Spleen (tissue), 11 donors: ENCODE data around the gene ACSF2. TPM values are rescaled to one million over a fixed set of nuclear protein-coding genes. Genes with fewer than 3 reads are reported as not detected.

Experiments used
- DNase-seq: peaks from one replicate; pipeline ENCODE4 v3.0.0-alpha.2; 2020
- H3K27ac ChIP-seq, 8 donors: fragments of 200-600 bp; sonication (generic) in 7 of 8; 1 replicate in 4 of 8; 2 replicates in 4 of 8; pipeline versions ENCODE4 v1.5.0 to v1.8.0; 2016 to 2021; ENCODE audit warnings: inconsistent platforms in 4 of 8, mild to moderate bottlenecking in 4 of 8, moderate library complexity in 1 of 8
- H3K27me3 ChIP-seq, 7 donors: fragments of 200-600 bp; sonication (generic) in 6 of 7; replicated peaks in 1 of 7; 1 replicate in 4 of 7; 2 replicates in 3 of 7; pipeline versions ENCODE4 v1.5.0 to v1.8.0; 2016 to 2021; ENCODE audit warnings: inconsistent platforms in 3 of 7, mild to moderate bottlenecking in 1 of 7
- H3K36me3 ChIP-seq, 6 donors: fragments of 200-600 bp; sonication (generic) in 5 of 6; 1 replicate in 4 of 6; 2 replicates in 2 of 6; pipeline versions ENCODE4 v1.5.0 to v1.8.0; 2016 to 2021; ENCODE audit warnings: inconsistent platforms in 2 of 6
- H3K4me1 ChIP-seq, 6 donors: fragments of 200-600 bp; sonication (generic) in 5 of 6; 1 replicate in 3 of 6; 2 replicates in 3 of 6; pipeline versions ENCODE4 v1.5.0 to v1.8.0; 2016 to 2021; ENCODE audit warnings: inconsistent platforms in 3 of 6
- H3K4me3 ChIP-seq, 8 donors: fragments of 200-600 bp; sonication (generic) in 7 of 8; 1 replicate in 4 of 8; 2 replicates in 4 of 8; pipeline versions ENCODE4 v1.5.0 to v1.8.0; 2016 to 2021; ENCODE audit warnings: inconsistent platforms in 4 of 8, mild to moderate bottlenecking in 4 of 8, moderate library complexity in 2 of 8
- H3K9me3 ChIP-seq, 8 donors: fragments of 200-600 bp; sonication (generic) in 7 of 8; 1 replicate in 4 of 8; 2 replicates in 4 of 8; pipeline versions ENCODE4 v1.5.0 to v1.8.0; 2016 to 2021; ENCODE audit warnings: inconsistent platforms in 4 of 8
- CTCF ChIP-seq, 11 experiments: fragments of 200-600 bp in 7 of 11; fragments of 450-650 bp in 4 of 11; sonication (generic) in 4 of 11; IDR thresholded peaks in 8 of 11; conservative IDR thresholded peaks in 3 of 11; 1 replicate in 7 of 11; 2 replicates in 4 of 11; pipeline versions ENCODE4 v1.4.0 to v1.8.0; 2016 to 2021; ENCODE audit warnings: antibody characterized with exemption in 11 of 11, inconsistent platforms in 4 of 11, mild to moderate bottlenecking in 1 of 11
- POLR2A ChIP-seq, 3 donors: fragments of 450-650 bp; IDR thresholded peaks; one replicate each; pipeline ENCODE4 v1.5.1; 2017; ENCODE audit warnings: antibody characterized with exemption in 3 of 3, mild to moderate bottlenecking in 1 of 3
- POLR2AphosphoS5 ChIP-seq, 3 donors: sonication (generic); formaldehyde crosslinking; IDR thresholded peaks; one replicate each; pipeline ENCODE4 v1.5.1; 2017; ENCODE audit warnings: antibody characterized with exemption in 3 of 3
- WGBS, 5 donors: extraction: QIAGEN DNeasy Blood & Tissue Kit in 3 of 5; methylation state at CpG; one replicate each; pipeline versions ENCODE4 v1.1.5 to v1.1.7; 2013 to 2018; 5-methylcytosine and 5-hydroxymethylcytosine counted together
- intact Hi-C: fragments of 100-400 bp; cut with DNase I; formaldehyde crosslinking; loops from one replicate; pipeline ENCODE4 v1.15.0; 2023; ENCODE audit warnings: low total_unique reads
- polyA plus RNA-seq, 3 donors: library from polyadenylated mRNA; stranded (reverse); fragments of 200-250 nt; gene quantifications; one replicate each; pipeline ENCODE4 v1.2.1, GENCODE V29; 2013
- total RNA-seq, 7 donors: library from RNA; depleted of rRNA in 3 of 7; stranded (reverse); fragments of >200 nt in 3 of 7; fragmentation: NEBNext Ultra II Directional in 4 of 7; extraction: Animal tissue kit (Norgen Biotek cat#: 25700) in 4 of 7; gene quantifications; one replicate each; pipeline versions ENCODE4 v1.1.0 to v1.2.1, GENCODE V29; 2016 to 2021
- donor health status: healthy with polysubstance abuse.
- donor health status: DM: no; HTN: no; CAD: no; lungs with moderate emphysema.
- donor health status: DM: no; HTN: no; CAD: no.
- donor health status: Bipolar disorder and iron deficiency.
- donor health status: healthy.
- donor health status: DM: no; HTN: no; CAD: no.
- donor health status: DM: yes; HTN: yes; CAD: no.

ACSF2 gene
- total and polyA plus RNA-seq, 10 donors = 21.7 to 50.0 (median 39.1) TPM

GRCh38 chr17:50479522-50480141 lies 53.6 kb downstream of the ACSF2 start:
- WGBS, 5 donors = 16 to 23% (median 17%) methylated on average over 12 to 19 of the region's 19 CpGs
- peak overlapping the region; percentile 68 to 93 (median 78) for H3K4me3 ChIP-seq
- peak overlapping the region in 7 of 8 donors; percentile 80 to 93 (median 89) for H3K27ac ChIP-seq
- peak in 9 of 11 experiments; percentile 26 to 65 (median 48) for TF ChIP-seq CTCF (IDR thresholded peaks at IDR 0.05 in 8 of 11, conservative IDR thresholded peaks at IDR 0.05 in 3 of 11)
- peak in 2 of 3 donors; percentile 4 to 43 for TF ChIP-seq POLR2AphosphoS5 (IDR thresholded peaks at IDR 0.05)
- TF ChIP-seq POLR2A (IDR thresholded peaks at IDR 0.05) = no peak
- no peaks in the 10 kb centered on the region for H3K27me3 ChIP-seq
- no peaks in the 10 kb centered on the region for H3K9me3 ChIP-seq
- intact Hi-C loops = loop anchor here (10.0 kb wide), 1 partner anchor 105 kb away; the partner anchor contains the start of genes EME1 and MRPL27
- peaks cover 0 to 34% (median 22%) of the 10 kb centered on the region in 6 donors for H3K36me3 ChIP-seq
- DNase-seq = peak; percentile 92
- peaks cover 18 to 49% (median 42%) of the 10 kb centered on the region in 6 donors for H3K4me1 ChIP-seq

GRCh38 chr17:50480142-50480764 lies 54.2 kb downstream of the ACSF2 start:
- intact Hi-C loops = no loop called here
- H3K4me1 ChIP-seq = peaks cover 18 to 49% (median 42%) of the 10 kb centered on the region in 6 donors
- WGBS, 5 donors = 82 to 90% (median 88%) methylated on average over 7 of the region's 7 CpGs
- no peak for TF ChIP-seq POLR2AphosphoS5 (IDR thresholded peaks at IDR 0.05)
- no peak for TF ChIP-seq CTCF (IDR thresholded peaks at IDR 0.05 in 8 of 11, conservative IDR thresholded peaks at IDR 0.05 in 3 of 11)
- TF ChIP-seq POLR2A (IDR thresholded peaks at IDR 0.05) = no peak
- peak; percentile 2 for DNase-seq
- no peaks in the 10 kb centered on the region for H3K27me3 ChIP-seq
- H3K4me3 ChIP-seq = peak overlapping the region in 1 of 8 donors; percentile 79
- peaks cover 0 to 37% (median 28%) of the 10 kb centered on the region in 6 donors for H3K36me3 ChIP-seq
- H3K9me3 ChIP-seq = no peaks in the 10 kb centered on the region
- H3K27ac ChIP-seq = peak overlapping the region in 6 of 8 donors; percentile 16 to 92 (median 88)

- Histone ChIP-seq H3K27me3 (no peaks in the 10 kb centered on the region), H3K4me1 (peaks cover 18 to 49% (median 42%) of the 10 kb centered on the region in 6 donors), H3K4me3 (no peak overlapping the region), H3K9me3 (no peaks in the 10 kb centered on the region), H3K27ac (peak overlapping the region in 6 of 8 donors; percentile 8 to 89 (median 29)), H3K36me3 (peaks cover 0 to 44% (median 33%) of the 10 kb centered on the region in 6 donors)
- DNase-seq = no peak
- intact Hi-C loops = no loop called here
- TF ChIP-seq POLR2A (IDR thresholded peaks at IDR 0.05) (no peak), CTCF (IDR thresholded peaks at IDR 0.05 in 8 of 11, conservative IDR thresholded peaks at IDR 0.05 in 3 of 11) (no peak), POLR2AphosphoS5 (IDR thresholded peaks at IDR 0.05) (no peak)
- 73 to 91% (median 84%) methylated on average over 2 of the region's 2 CpGs for WGBS, 5 donors
These were observed 55.0 kb downstream of the ACSF2 start for GRCh38 chr17:50480854-50481490.
